Endometrial microvascular endothelial cells (primary cell): ENCODE measurements around the gene LCORL. TPM values are rescaled to one million over a fixed set of nuclear protein-coding genes. Genes with fewer than 3 reads are reported as not detected.
"Not testable (repeated sequence)": the region's sequence is repeated elsewhere in the genome, so short reads cannot be mapped to it uniquely, and the experiment has no call there.

Source experiments
- in situ Hi-C: cut with HindIII; loops from 2 replicates; pipeline ENCODE4 v1.10.0; 2017; ENCODE audit warnings: low sequenced_read_pairs, low pct_unique_long_range_greater_than_20kb; ENCODE audit errors: inconsistent ontology term
- total RNA-seq: library from RNA; depleted of rRNA; stranded (reverse); fragments of >200 nt; gene quantifications from one replicate; pipeline ENCODE4 v1.2.3, GENCODE V29; 2015; ENCODE audit errors: inconsistent ontology term

LCORL gene
- 18.0 TPM for total RNA-seq

DNA sequence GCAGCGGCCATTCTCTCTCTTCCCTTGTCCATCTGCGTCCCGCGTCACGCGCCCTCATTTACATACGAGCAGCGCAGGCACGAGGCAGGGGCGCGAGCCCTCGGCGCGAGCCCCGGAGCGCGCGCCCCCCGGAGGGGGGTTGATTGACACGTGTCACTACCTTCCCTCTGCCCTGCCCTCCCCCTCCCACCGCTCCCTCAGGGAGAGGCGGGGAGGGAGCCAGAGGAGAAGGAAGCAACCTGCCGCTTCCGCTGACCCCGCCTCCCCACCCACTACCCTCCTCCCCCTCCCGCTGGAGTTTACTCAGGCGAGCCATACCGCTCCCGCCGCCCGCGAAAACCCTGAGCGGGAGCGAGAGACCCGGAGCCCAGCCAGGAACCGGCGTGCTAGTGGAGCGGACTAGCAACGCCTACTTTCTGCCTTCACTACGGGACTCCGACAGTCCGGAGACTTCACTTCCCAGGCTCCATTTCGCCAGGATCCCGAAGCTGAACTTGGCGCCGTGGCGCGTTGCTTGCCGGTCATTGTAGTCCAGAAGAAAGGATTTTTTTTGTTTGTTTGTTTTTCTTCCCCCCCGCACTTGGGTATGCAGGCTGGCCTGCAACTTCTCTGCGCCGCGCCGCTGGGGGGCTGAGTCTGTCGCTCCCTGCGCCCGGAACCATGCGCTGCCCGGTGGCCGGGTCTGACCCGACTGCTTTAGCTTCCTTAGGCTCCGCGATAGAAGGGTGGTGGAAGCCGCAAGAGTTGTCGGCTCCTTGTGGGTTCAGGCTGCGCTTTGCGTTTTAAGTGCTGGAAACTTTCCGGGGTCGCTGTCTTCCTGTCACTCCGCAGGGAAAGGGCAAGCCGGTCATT, at the start of gene LCORL:
LCORL (minus strand) TSS at position 36 of the 852 bp plus-strand sequence; CDS start at position 32, 4 bp downstream.
- in situ Hi-C loops: no loop called here

DNA sequence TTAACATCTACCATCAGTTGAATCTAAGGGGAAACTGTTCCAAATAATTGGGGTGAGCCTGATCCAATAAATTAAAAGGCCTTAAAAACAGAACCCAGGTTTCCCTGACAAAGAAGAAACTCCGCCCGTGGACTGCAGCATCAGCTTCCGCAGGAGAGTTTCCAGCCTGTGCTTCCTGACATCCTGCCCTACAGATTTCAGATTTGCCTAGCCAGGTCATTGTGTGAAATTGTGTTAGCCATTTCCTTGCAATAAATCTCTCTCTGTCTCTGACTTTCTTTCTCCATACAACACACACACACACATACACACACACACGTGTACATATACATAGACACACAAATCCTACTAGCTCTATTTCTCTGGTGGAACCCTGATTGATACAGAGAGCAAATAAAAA, 48.3 kb upstream of the LCORL start:
- in situ Hi-C loops: no loop called here

DNA sequence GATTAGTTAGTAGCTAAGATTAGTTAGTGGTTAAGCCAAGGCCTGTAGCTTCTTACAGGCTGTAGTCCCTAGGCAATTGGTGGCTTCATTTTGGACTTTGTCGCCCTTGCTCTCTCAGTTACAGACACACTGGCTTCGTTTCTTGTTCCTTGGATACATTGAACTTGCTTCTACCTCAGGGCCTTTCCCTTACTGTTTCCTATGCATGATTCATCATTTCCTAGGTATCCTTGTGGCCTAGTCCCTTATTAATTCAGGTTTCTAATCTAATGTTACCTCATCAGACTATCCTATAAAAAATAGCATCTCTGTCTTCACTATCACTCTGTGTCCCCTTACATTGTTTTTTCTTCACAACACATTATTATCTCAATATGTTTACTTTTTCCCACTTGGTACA, 45.5 kb upstream of the LCORL start:
- in situ Hi-C loops: no loop called here

DNA sequence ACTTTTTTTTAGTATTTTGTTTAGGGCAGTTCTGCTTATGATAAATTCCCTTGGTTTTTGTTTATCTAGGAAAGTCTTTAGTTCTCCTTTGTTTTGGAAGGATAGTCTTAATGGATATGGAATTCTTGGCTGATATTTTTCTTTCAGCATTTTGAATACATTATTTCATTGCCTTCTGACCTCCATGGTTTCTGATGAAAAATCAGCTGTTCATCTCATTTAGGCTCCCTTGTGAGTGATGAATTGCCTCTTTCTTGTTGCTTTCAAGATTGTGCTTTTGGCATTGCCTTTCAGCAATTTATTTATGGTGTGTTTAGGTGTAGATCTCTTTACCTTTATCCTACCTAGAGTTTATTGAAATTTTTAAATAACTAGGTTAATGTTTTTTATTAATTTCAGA, 41.5 kb upstream of the LCORL start:
- in situ Hi-C loops: no loop called here

DNA sequence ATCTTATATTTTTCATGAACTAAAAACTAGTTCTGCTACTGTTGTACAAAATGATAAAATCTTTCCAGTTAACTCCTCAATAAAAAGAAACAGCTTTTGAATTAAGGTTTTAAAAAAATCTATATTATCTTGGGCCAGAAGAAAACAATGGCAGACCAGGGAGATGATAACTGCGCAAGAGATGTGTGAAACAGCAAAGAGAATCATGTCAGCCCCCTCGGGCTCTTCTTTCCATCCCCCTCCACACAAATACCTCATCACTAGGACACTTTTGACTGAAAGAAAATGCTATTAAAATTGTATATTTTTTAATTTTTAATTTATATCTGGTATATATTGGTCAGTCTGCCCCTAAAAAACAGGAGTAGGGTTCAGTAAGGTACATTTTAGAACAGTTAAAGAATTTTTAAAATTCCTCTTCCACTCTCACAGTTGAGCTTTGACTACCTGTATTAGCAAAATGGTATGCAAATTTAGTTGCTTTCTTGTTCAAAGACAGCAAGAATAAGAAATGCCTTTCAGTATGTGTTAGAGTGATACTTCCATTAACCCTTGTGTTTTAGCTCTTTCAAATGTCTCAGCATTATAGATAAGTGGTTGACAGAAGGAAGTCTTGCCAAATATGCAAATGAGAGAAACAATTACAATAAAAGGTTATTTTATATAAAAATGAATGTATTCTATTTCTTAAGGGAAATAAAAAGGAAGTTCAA, 36.4 kb upstream of the LCORL start:
- in situ Hi-C loops: no loop called here

DNA sequence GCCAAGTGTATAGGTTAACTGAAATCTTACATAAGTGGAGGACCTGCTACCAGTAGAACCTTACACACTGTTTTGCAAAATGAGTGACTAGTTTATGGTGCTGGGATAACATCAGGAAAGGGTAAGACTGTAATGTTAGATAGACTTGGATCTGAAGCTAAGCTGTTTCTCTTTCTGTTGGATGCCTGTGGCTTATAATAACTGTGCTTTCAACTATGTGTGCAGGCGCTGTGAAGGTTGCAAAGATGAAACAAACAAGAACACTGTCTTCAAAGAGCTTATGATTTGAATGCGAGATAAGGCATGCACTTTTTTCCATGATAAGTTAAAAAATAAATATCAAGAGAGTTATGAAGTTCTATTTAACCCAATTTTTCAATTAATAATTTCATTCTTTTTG, 34.5 kb upstream of the LCORL start:
- in situ Hi-C loops: no loop called here

DNA sequence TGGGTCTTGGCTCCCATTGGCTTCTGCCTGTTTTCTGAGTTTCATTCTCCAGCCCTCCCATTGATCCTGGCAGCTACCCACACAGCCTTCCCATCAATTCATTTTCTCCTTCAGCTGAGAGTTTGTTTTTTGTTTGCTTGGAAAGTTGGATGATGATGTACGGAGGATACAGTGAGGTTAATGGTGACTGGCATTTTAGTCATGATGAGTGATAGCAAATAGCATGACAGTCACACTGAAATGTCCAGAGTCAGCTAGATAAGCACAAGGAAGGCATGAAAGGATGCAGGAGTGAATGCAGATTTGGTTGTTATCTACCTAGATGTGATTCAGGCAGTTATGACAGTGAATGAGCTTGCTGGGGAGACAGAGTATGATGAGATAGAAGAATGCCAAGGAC, 30.6 kb upstream of the LCORL start:
- in situ Hi-C loops: no loop called here

DNA sequence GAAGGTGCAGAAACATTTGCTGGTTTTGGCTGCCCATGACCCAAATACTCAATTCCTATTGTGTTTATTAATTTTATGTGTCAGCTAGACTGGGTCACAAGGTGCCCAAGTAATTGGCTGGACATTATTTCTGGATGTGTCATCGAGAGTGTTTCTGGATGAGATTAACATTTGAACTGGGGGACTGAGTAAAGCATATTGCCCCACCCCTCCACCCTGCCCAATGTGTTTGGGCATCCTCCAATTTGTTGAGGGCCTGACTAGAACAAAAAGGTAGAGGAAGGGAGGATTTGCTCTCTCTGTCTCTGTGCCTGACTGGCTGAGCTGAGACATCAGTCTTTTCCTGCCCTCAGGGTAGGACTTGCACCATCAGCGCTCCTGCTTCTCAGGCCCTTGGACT, 29.7 kb upstream of the LCORL start:
- in situ Hi-C loops: no loop called here

DNA sequence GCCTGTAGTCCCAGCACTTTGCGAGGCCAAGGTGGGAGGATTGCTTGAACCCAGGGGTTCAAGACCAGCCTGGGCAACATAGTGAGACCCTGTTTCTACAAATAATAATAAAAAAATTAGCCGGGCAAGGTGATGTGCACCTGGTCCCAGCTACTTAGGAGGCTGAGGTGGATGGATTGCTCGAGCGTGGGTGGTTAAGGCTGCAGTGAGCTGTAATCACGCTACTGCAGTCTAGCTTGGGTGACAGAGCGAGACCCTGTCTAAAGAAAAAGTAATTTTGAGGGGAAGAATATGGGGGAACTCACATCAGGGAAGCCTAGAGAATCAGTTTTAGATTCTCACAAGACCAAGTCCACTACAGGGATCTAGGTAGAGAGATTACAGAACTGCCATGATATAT, 28.9 kb upstream of the LCORL start:
- in situ Hi-C loops: no loop called here

DNA sequence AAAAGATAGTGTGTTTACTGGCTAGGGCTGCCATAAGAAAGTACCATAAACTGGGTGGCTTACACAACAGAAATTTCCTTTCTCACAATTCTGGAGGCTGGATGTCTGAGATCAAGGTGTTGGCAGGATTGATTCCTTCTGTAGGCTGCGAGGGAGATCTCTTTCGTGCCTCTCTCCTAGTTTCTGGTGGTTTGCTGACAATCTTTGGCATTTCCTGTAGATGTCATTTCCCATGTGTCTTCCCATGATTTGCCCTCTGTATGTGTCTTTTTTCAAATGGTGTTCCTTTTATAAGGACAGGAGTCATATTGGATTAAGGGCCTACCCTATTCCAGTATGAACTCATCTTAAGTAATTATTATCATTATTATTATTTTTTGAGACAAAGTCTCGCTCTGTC, 27.9 kb upstream of the LCORL start:
- in situ Hi-C loops: no loop called here

DNA sequence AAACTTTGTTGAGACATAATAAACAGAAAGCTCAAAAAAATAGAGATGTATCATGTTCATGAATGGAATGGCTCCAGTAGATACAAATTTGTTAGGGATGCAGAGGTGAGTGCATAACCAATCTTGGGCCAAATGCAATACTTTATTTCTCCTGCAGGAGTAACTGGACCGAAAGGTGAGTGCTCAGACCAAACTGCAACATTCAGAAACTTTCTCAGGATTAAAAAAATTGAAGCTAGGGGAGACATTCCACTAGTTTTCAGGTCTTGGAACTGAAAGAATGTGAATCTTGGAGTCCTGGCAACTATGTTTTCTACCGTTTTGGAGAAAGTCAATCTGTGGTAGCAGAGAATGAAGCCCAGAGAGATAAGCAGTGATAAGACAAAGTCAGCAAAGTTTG, 21.2 kb upstream of the LCORL start:
- in situ Hi-C loops: no loop called here

DNA sequence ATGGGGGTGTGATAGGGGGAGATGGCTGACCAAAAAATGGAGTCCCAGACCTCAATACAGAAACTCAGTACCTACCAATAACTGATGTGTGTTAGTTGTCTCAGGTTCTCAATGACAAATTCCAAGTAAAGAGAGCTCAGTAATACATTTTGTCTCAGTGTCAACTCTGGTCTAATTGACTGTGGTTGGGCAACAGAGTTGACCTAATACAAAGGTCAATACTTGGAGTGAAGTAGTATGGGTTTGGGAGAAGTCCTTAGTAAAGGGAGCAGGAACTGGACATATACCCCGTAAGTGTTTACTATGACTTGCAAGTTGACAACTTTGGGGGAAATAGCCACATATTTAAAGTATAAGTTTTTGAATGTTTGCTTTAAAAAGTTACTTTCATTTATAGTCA, 20.5 kb upstream of the LCORL start:
- in situ Hi-C loops: no loop called here

DNA sequence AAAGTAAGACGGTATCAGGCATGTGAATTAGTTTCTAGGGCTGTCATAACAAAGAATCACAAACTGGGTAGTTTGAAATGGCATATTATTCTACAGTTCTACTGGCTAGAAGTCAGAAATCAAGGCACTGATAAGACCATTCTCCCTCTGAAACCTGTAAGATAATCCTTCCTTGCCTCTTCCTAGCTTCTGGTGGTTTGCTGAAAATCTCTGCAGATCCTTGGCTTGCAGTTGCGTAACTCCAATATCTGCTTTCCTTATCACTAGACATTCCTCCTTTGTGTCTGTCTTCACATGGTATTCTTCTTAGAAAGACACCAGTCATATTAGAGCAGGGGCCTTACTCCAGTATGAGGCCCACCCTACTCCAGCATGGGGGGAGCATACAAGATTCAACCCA, 19.6 kb upstream of the LCORL start:
- in situ Hi-C loops: no loop called here

DNA sequence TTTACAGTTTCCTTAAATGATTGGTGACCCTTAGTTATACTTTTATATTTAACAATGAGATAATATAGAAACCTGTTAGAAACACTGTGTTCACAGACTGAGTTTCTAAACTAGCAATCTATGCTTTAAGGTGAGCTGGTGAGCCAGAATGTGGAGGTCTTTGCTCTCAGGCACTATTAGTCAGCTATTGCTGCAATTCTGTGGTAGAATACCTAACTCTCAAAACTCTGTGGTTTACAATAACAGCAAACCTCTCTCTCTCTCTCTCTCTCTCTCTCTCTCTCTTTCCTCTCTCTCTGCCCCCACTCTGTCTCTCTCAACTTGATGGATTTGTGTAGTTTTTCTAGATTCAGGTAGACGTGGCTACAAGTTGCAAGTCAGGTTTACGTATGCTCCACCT, 17.6 kb upstream of the LCORL start:
- in situ Hi-C loops: no loop called here

DNA sequence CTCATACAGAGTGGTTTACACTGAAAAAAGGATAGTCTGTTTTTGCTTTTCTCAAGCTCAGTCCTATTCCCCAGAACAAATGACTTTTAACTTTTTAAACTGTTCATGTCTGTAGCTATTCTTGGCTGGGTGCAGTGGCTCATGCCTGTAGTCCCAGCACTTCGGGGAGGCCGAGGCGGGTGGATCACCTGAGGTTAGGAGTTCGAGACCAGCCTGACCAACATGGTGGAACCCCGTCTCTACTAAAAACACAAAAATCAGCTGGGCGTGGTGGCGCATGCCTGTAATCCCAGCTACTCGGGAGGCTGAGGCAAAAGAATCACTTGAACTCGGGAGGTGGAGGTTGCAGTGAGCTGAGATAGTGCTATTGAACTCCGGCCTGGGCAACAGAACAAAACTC, 14.8 kb upstream of the LCORL start:
- in situ Hi-C loops: not testable (repeated sequence)

DNA sequence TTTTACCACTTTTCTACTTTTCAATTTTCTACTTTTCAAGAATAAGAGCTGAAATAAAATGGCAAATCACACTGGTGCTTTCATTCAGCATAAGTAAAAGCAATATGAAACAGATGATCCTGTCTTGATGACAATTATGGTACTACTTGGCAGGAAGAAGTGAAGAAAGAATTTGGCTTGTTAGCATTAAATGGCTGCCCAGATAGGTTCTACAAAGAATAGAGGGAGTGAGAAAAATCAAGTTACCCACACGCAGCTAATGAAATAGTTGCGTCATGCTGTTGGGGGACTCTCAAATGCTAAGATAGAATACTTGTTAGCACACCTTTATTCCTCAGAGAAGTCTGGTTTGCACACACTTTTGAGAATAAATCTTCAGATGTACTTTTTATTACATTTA, 12.5 kb upstream of the LCORL start:
- in situ Hi-C loops: no loop called here

DNA sequence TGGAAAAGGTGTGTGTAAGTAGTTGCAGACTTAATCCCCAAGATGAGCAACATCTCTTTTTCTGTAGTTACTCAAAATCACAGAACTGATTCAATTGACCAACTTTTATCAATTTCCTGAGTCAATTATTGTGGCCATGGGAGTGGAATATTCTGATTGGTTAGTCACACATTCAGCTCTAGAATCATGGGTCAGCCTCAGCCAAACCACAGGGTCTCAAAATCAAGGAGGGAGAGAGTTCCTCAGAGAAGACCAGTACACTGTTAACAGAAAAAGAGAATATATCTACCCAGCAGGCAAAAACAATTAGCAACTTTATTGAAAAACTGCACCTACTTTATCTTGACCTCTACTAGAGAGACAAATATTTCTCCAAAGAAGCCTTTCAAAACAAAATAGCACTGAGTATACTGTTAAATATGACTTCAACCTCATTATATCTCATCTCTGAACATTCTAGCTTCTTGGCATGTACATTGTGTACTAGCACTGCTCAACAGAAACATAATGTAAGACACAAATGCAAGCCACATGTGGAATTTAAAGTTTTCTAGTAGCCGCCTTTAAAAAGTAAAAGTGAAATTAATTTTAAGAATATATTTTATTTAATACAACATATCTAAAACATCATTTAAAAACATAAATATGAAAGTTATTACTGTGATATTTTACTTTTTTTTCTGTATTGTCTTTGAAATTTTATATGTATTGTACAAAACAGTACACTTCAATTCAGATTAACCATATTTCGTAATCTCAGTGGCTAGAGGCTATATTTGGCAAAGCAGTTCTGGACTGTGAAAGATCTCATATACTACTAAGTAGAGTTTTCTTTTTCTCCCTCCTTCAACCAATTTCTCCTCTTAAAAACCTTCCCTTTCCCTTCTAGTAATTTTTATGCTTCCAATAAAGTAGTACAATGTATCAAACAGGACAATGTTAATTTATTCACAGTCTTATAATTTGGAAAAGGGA, 11.8 kb upstream of the LCORL start:
- in situ Hi-C loops: no loop called here

DNA sequence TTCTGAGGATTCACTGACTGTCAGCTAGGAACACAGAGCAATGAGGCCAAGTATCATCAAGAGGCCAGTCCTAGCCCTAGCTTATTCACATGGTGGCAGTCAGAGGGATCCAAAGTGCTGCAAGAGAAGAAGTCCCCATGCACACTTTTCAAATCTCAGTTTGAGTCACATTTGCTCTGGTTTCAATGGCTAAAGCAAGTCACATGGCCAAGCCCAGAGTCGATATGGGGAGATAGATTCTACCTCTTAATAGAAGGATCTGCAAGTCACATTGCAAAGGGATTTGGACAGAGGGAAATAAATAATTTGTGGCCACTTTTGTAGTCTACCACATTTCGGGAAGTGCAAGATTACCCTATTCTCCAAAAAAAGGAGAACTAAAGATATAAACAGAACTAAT, 3.7 kb upstream of the LCORL start:
- in situ Hi-C loops: no loop called here

DNA sequence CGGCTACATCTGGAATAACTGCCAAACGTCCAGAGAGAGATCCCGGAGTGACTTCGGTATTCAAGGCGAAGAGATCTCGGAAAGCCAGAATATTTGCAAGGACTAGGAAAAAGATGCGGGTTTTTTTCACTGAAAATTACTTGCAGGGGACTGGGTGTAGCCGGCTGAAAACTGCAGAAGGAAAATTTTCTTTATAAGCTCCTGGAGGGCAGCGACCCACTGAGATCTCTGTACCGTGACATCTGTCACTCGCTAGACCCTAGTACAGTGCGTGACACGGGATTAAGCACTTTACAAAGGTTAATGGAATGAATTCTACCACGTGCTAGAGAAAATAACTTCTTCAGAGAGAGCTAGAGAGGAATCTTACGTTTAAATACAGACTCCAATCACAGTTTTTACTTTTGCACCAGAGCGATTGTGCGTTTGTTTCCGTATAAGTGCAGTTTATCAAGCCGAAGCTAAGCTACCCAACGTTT, 1.1 kb upstream of the LCORL start:
- in situ Hi-C loops: no loop called here
